H9 (cell line): ENCODE results near the gene SNED1. TPM values are rescaled to one million over a fixed set of nuclear protein-coding genes. Genes with fewer than 3 reads are reported as not detected.
A peak's percentile ranks its signal among the peaks of the same experiment; 100 is the strongest.

Experiments used
- DNase-seq: peaks from one replicate; pipeline ENCODE4 v3.0.0-alpha.2; 2017
- H2AFZ ChIP-seq: one replicate; pipeline ENCODE4 v1.6.1; 2013; ENCODE audit warnings: mild to moderate bottlenecking, low read length, control low read depth, moderate library complexity
- H2AK5ac ChIP-seq: 2 replicates; pipeline ENCODE4 v1.6.1; 2013; ENCODE audit warnings: low read length, control low read depth, mixed read lengths; ENCODE audit not compliant: insufficient read length
- H2BK120ac ChIP-seq: one replicate; pipeline ENCODE4 v1.6.1; 2013; ENCODE audit warnings: low read depth, mild to moderate bottlenecking, low read length, control low read depth, inconsistent platforms; ENCODE audit not compliant: poor library complexity, severe bottlenecking
- H2BK12ac ChIP-seq: 2 replicates; pipeline ENCODE4 v1.6.1; 2013; ENCODE audit warnings: low read length, control low read depth, mixed read lengths, low read depth; ENCODE audit not compliant: insufficient read length
- H2BK15ac ChIP-seq: 2 replicates; pipeline ENCODE4 v1.6.1; 2013; ENCODE audit warnings: low read depth, low read length, control low read depth
- H2BK20ac ChIP-seq: one replicate; pipeline ENCODE4 v1.6.1; 2013; ENCODE audit warnings: low read depth, mild to moderate bottlenecking, low read length, control low read depth, inconsistent platforms; ENCODE audit not compliant: poor library complexity, severe bottlenecking
- H2BK5ac ChIP-seq: 2 replicates; pipeline ENCODE4 v1.6.1; 2013; ENCODE audit warnings: low read length, control low read depth, mixed read lengths; ENCODE audit not compliant: insufficient read length
- H3K14ac ChIP-seq: 2 replicates; pipeline ENCODE4 v1.6.1; 2013; ENCODE audit warnings: low read length, control low read depth; ENCODE audit not compliant: insufficient read depth
- H3K18ac ChIP-seq: 2 replicates; pipeline ENCODE4 v1.6.1; 2013; ENCODE audit warnings: low read depth, mild to moderate bottlenecking, mixed read lengths, low read length, control low read depth; ENCODE audit not compliant: insufficient read length
- H3K23ac ChIP-seq: 2 replicates; pipeline ENCODE4 v1.6.1; 2013; ENCODE audit warnings: low read length, control low read depth, mixed read lengths, low read depth; ENCODE audit not compliant: insufficient read length
- H3K23me2 ChIP-seq: 2 replicates; pipeline ENCODE4 v1.6.1; 2013; ENCODE audit warnings: low read depth, mild to moderate bottlenecking, mixed read lengths, low read length, control low read depth; ENCODE audit not compliant: insufficient read length, poor library complexity, severe bottlenecking
- H3K27ac ChIP-seq: 2 replicates; pipeline ENCODE4 v1.5.1; 2013; ENCODE audit warnings: low read length, control low read depth, mixed read lengths, low read depth; ENCODE audit not compliant: insufficient read length
- H3K27me3 ChIP-seq: 2 replicates; pipeline ENCODE4 v1.6.1; 2013; ENCODE audit warnings: low read length, control low read depth, inconsistent platforms; ENCODE audit not compliant: insufficient read depth
- H3K4ac ChIP-seq: 2 replicates; pipeline ENCODE4 v1.6.1; 2013; ENCODE audit warnings: low read depth, mild to moderate bottlenecking, control low read depth, inconsistent platforms, low read length, moderate library complexity
- H3K4me1 ChIP-seq: 2 replicates; pipeline ENCODE4 v1.6.1; 2013; ENCODE audit warnings: low read length, control low read depth, inconsistent platforms; ENCODE audit not compliant: insufficient read depth
- H3K4me2 ChIP-seq: 2 replicates; pipeline ENCODE4 v1.6.1; 2013; ENCODE audit warnings: low read length, control low read depth, mixed read lengths; ENCODE audit not compliant: insufficient read length, insufficient read depth
- H3K56ac ChIP-seq: 2 replicates; pipeline ENCODE4 v1.6.1; 2013; ENCODE audit warnings: low read depth, mild to moderate bottlenecking, mixed read lengths, low read length, control low read depth; ENCODE audit not compliant: insufficient read length
- H3K79me1 ChIP-seq: 2 replicates; pipeline ENCODE4 v1.6.1; 2013; ENCODE audit warnings: low read depth, mild to moderate bottlenecking, moderate library complexity, low read length, control low read depth, inconsistent platforms; ENCODE audit not compliant: insufficient read depth, poor library complexity, severe bottlenecking
- H3K79me2 ChIP-seq: 2 replicates; pipeline ENCODE4 v1.6.1; 2013; ENCODE audit warnings: low read length, control low read depth, inconsistent platforms; ENCODE audit not compliant: insufficient read depth
- H3K9ac ChIP-seq: 2 replicates; pipeline ENCODE4 v1.6.1; 2013; ENCODE audit warnings: low read length, control low read depth, mixed read lengths; ENCODE audit not compliant: insufficient read length; ENCODE audit errors: extremely low read depth
- H3K9me3 ChIP-seq: one replicate; pipeline ENCODE4 v1.6.1; 2013; ENCODE audit warnings: low read depth, low read length, inconsistent platforms; ENCODE audit not compliant: control insufficient read depth
- H3T11ph ChIP-seq: one replicate; pipeline ENCODE4 v1.6.1; 2013; ENCODE audit warnings: mild to moderate bottlenecking, low read length, control low read depth, inconsistent platforms
- H4K20me1 ChIP-seq: one replicate; pipeline ENCODE4 v1.6.1; 2013; ENCODE audit not compliant: control insufficient read depth, insufficient read length, insufficient read depth
- H4K5ac ChIP-seq: 2 replicates; pipeline ENCODE4 v1.6.1; 2013; ENCODE audit warnings: low read depth, mild to moderate bottlenecking, mixed read lengths, low read length, control low read depth; ENCODE audit not compliant: insufficient read length
- H4K8ac ChIP-seq: replicated peaks from 2 replicates; pipeline ENCODE4 v1.6.1; 2013; ENCODE audit warnings: low read length, control low read depth, mixed read lengths, low read depth; ENCODE audit not compliant: insufficient read length
- H4K91ac ChIP-seq: 2 replicates; pipeline ENCODE4 v1.6.1; 2013; ENCODE audit warnings: low read depth, mild to moderate bottlenecking, moderate library complexity, mixed read lengths, low read length, control low read depth; ENCODE audit not compliant: insufficient read length
- H3K27ac Mint-ChIP-seq, 3 experiments: 2 replicates in 2 of 3; 3 replicates in 1 of 3; pipeline ENCODE4 v1.8.0; 2020 to 2021; ENCODE audit warnings: mixed read lengths in 3 of 3, mild to moderate bottlenecking in 1 of 3, moderate library complexity in 1 of 3
- H3K27me3 Mint-ChIP-seq: 2 replicates; pipeline ENCODE4 v1.8.0; 2021; ENCODE audit warnings: low read depth, mild to moderate bottlenecking, moderate library complexity, mixed read lengths
- H3K36me3 Mint-ChIP-seq, 3 experiments: 2 replicates in 2 of 3; 3 replicates in 1 of 3; pipeline ENCODE4 v1.8.0; 2020 to 2021; ENCODE audit warnings: low read depth in 3 of 3, mixed read lengths in 3 of 3; ENCODE audit not compliant: insufficient read depth in 1 of 3
- H3K4me1 Mint-ChIP-seq, 2 experiments: 2 replicates each; pipeline ENCODE4 v1.8.0; 2020; ENCODE audit warnings: mixed read lengths in 2 of 2
- H3K4me3 Mint-ChIP-seq, 2 experiments: 2 replicates in 1 of 2; 3 replicates in 1 of 2; pipeline ENCODE4 v1.8.0; 2020 to 2021; ENCODE audit warnings: mild to moderate bottlenecking in 2 of 2, mixed read lengths in 2 of 2, moderate library complexity in 1 of 2
- H3K9me3 Mint-ChIP-seq, 2 experiments: 2 replicates in 1 of 2; 3 replicates in 1 of 2; pipeline ENCODE4 v1.8.0; 2020; ENCODE audit warnings: mild to moderate bottlenecking in 2 of 2, mixed read lengths in 2 of 2, moderate library complexity in 1 of 2
- CTCF ChIP-seq: fragments of 200-600 bp; sonication (generic); conservative IDR thresholded peaks from 3 replicates; pipeline ENCODE4 v1.8.0; 2021; ENCODE audit warnings: antibody characterized with exemption, mild to moderate bottlenecking
- WGBS: extraction: QIAGEN DNeasy Blood & Tissue Kit; methylation state at CpG from one replicate; pipeline ENCODE4 v1.1.7; 2013; ENCODE audit warnings: missing lambda C conversion rate, low lambda C conversion rate, mixed read lengths; ENCODE audit not compliant: insufficient read length; ENCODE audit errors: extremely low coverage; 5-methylcytosine and 5-hydroxymethylcytosine counted together
- total RNA-seq: library from RNA; stranded (reverse); gene quantifications from 2 replicates; pipeline ENCODE4 v1.2.1, GENCODE V29; 2021

The SNED1 gene
- total RNA-seq, 1 experiment from 2014 or later: 2.5 TPM

GRCh38 chr2:241064008-241064801 is 65.8 kb downstream of the SNED1 start:
- no CpG with 5 or more reads among the region's 32 CpGs for WGBS
- peak overlapping the region; percentile 16 for H3K4me2 ChIP-seq
- H2AK5ac ChIP-seq: no peak overlapping the region

More at GRCh38 chr2:241064008-241064801, 65.8 kb downstream of the SNED1 start:
- peak; percentile 76 for DNase-seq
- Histone ChIP-seq H3K4ac (no peak overlapping the region), H4K91ac (no peak overlapping the region), H3K23ac (no peak overlapping the region), H2BK12ac (no peak overlapping the region), H2BK120ac (no peak overlapping the region), H2AFZ (no peak overlapping the region), H4K20me1 (no peaks in the 10 kb centered on the region), H3K4me1 (no peaks in the 10 kb centered on the region), H3K27ac (no peak overlapping the region), H3K9ac (no peak overlapping the region), H3T11ph (no peak overlapping the region), H3K79me2 (no peaks in the 10 kb centered on the region), H3K27me3 (no peaks in the 10 kb centered on the region), H2BK15ac (no peak overlapping the region), H3K79me1 (no peaks in the 10 kb centered on the region), H3K9me3 (no peaks in the 10 kb centered on the region), H4K5ac (no peak overlapping the region), H3K56ac (no peak overlapping the region), H3K14ac (no peak overlapping the region; the same call in 1 of the 2 replicates), H2BK20ac (no peak overlapping the region), H4K8ac (no peak overlapping the region), H3K18ac (no peak overlapping the region), H3K23me2 (no peaks in the 10 kb centered on the region), H2BK5ac (no peak overlapping the region)
- peak overlapping the region; percentile 40 to 55; a peak in 2 of 5 replicates for H3K4me3 Mint-ChIP-seq
- no peaks in the 10 kb centered on the region; the same call in 1 of the 2 replicates for H3K27me3 Mint-ChIP-seq
- no peaks in the 10 kb centered on the region; a peak in 1 of 5 replicates for H3K9me3 Mint-ChIP-seq
- peak overlapping the region in 1 of 3 experiments; percentile 32; a peak in 1 of 7 replicates for H3K27ac Mint-ChIP-seq
- peaks cover 0 to 7% of the 10 kb centered on the region in 2 experiments; a peak in 2 of 4 replicates for H3K4me1 Mint-ChIP-seq
- TF ChIP-seq CTCF: no peak
- no peaks in the 10 kb centered on the region for H3K36me3 Mint-ChIP-seq
